Lung (tissue), 12 donors: ENCODE results near the gene PC. TPM values are rescaled to one million over a fixed set of nuclear protein-coding genes. Genes with fewer than 3 reads are reported as not detected.

ENCODE experiments used
- ATAC-seq: fragments of 200-7000 bp; cut with Tn5 transposase; one replicate; pipeline ENCODE4 v1.9.1; 2020; ENCODE audit warnings: moderate number of reproducible peaks; ENCODE audit not compliant: insufficient read depth, low FRiP score
- DNase-seq, 3 donors: peaks; one replicate each; pipeline ENCODE4 v3.0.0-alpha.2; 2013 to 2017
- H3K27ac ChIP-seq, 2 donors: one replicate each; pipeline ENCODE4 v1.5.1; 2013; ENCODE audit warnings: mild to moderate bottlenecking in 2 of 2, moderate library complexity in 2 of 2, control low read depth in 1 of 2, inconsistent platforms in 1 of 2, low read depth in 1 of 2, low read length in 1 of 2
- H3K27me3 ChIP-seq, 3 donors: one replicate each; pipeline ENCODE4 v1.5.1; 2013; ENCODE audit warnings: low read length in 2 of 3; ENCODE audit not compliant: control insufficient read depth in 3 of 3, insufficient read depth in 3 of 3
- H3K36me3 ChIP-seq, 4 donors: one replicate each; pipeline ENCODE4 v1.5.1; 2013; ENCODE audit warnings: low read length in 4 of 4, mild to moderate bottlenecking in 1 of 4, moderate library complexity in 1 of 4; ENCODE audit not compliant: control insufficient read depth in 4 of 4, insufficient read depth in 4 of 4
- H3K4me1 ChIP-seq, 5 donors: one replicate each; pipeline ENCODE4 v1.5.1; 2013; ENCODE audit warnings: low read length in 5 of 5, mild to moderate bottlenecking in 2 of 5, moderate library complexity in 1 of 5; ENCODE audit not compliant: control insufficient read depth in 5 of 5, insufficient read depth in 5 of 5
- H3K4me3 ChIP-seq: one replicate; pipeline ENCODE4 v1.5.1; 2013; ENCODE audit warnings: mild to moderate bottlenecking, control low read depth, moderate library complexity
- H3K9ac ChIP-seq, 2 donors: one replicate each; pipeline ENCODE4 v1.5.1; 2013; ENCODE audit warnings: low read length in 2 of 2, control low read depth in 1 of 2; ENCODE audit not compliant: insufficient read depth in 1 of 2
- H3K9me3 ChIP-seq, 4 donors: one replicate each; pipeline ENCODE4 v1.5.1; 2013; ENCODE audit warnings: low read length in 3 of 4, mild to moderate bottlenecking in 1 of 4, moderate library complexity in 1 of 4; ENCODE audit not compliant: control insufficient read depth in 4 of 4, insufficient read depth in 3 of 4
- CTCF ChIP-seq: IDR thresholded peaks from 2 replicates; pipeline ENCODE4 v1.5.1; 2012; ENCODE audit warnings: mild to moderate bottlenecking; ENCODE audit errors: control extremely low read depth, extremely low read depth
- WGBS, 2 donors: extraction: QIAGEN DNeasy Blood & Tissue Kit; methylation state at CpG; one replicate each; pipeline ENCODE4 v1.1.7; 2013; 5-methylcytosine and 5-hydroxymethylcytosine counted together
- polyA plus RNA-seq, 2 donors: library from polyadenylated mRNA; stranded (reverse); fragments of 200-250 nt; gene quantifications; one replicate each; pipeline ENCODE4 v1.2.1, GENCODE V29; 2013
- total RNA-seq, 2 donors: library from RNA; depleted of rRNA in 1 of 2; stranded (reverse); fragments of >200 nt in 1 of 2; gene quantifications; one replicate each; pipeline ENCODE4 v1.2.1, GENCODE V29; 2014 to 2021
- donor health status: control.
- donor health status: control.
- donor health status: Bipolar disorder and iron deficiency.
- donor health status: healthy.
- donor health status: DM: yes; HTN: yes; CAD: no.

The PC gene
- total and polyA plus RNA-seq, 4 donors = 5.5 to 32.5 (median 12.0) TPM

- WGBS, 2 donors = 96 to 97% methylated on average over 2 of the region's 2 CpGs
- no peaks in the 10 kb centered on the region for H3K36me3 ChIP-seq
- peaks cover 0 to 8% (median 1%) of the 10 kb centered on the region in 4 donors for H3K9me3 ChIP-seq
- ATAC-seq = no peak
- no peak for TF ChIP-seq CTCF
- no peak overlapping the region for H3K9ac ChIP-seq
- H3K4me1 ChIP-seq = peaks cover 0 to 3% (median 0%) of the 10 kb centered on the region in 5 donors
- H3K27ac ChIP-seq = no peak overlapping the region
- no peak overlapping the region for H3K4me3 ChIP-seq
- H3K27me3 ChIP-seq = no peaks in the 10 kb centered on the region
- no peak for DNase-seq
Measured at GRCh38 chr11:66979336-66979980, 21.3 kb upstream of the PC start.

GRCh38 chr11:66978717-66979116 lies 20.5 kb upstream of the PC start:
- H3K4me1 ChIP-seq = peaks cover 0 to 3% (median 0%) of the 10 kb centered on the region in 5 donors
- H3K9ac ChIP-seq = no peak overlapping the region
- 96 to 97% methylated on average over 6 of the region's 6 CpGs for WGBS, 2 donors
- no peak overlapping the region for H3K4me3 ChIP-seq
- ATAC-seq (no peak), DNase-seq (no peak)
- H3K27me3 ChIP-seq = no peaks in the 10 kb centered on the region
- peaks cover 0 to 8% (median 1%) of the 10 kb centered on the region in 4 donors for H3K9me3 ChIP-seq
- no peak overlapping the region for H3K27ac ChIP-seq
- no peak for TF ChIP-seq CTCF
- no peaks in the 10 kb centered on the region for H3K36me3 ChIP-seq

GRCh38 chr11:66978229-66978628 lies 20.0 kb upstream of the PC start:
- TF ChIP-seq CTCF = no peak
- peaks cover 0 to 8% (median 1%) of the 10 kb centered on the region in 4 donors for H3K9me3 ChIP-seq
- no peaks in the 10 kb centered on the region for H3K36me3 ChIP-seq
- H3K9ac ChIP-seq = no peak overlapping the region
- no peak for ATAC-seq
- no peaks in the 10 kb centered on the region for H3K27me3 ChIP-seq
- no peak overlapping the region for H3K27ac ChIP-seq
- H3K4me1 ChIP-seq = peaks cover 0 to 3% (median 0%) of the 10 kb centered on the region in 5 donors
- no peak for DNase-seq
- H3K4me3 ChIP-seq = no peak overlapping the region
- 97% methylated on average over 2 of the region's 2 CpGs for WGBS, 2 donors

GRCh38 chr11:66976925-66977324 lies 18.7 kb upstream of the PC start:
- H3K27me3 ChIP-seq = no peaks in the 10 kb centered on the region
- ATAC-seq (no peak), DNase-seq (no peak)
- H3K36me3 ChIP-seq = no peaks in the 10 kb centered on the region
- WGBS, 2 donors = 87 to 89% methylated on average over 6 of the region's 6 CpGs
- peaks cover 0 to 8% (median 1%) of the 10 kb centered on the region in 4 donors for H3K9me3 ChIP-seq
- no peaks in the 10 kb centered on the region for H3K4me1 ChIP-seq
- no peak overlapping the region for H3K27ac ChIP-seq
- no peak overlapping the region for H3K4me3 ChIP-seq
- H3K9ac ChIP-seq = no peak overlapping the region
- TF ChIP-seq CTCF = no peak
